HCT116 (cell line): ENCODE results near the gene TMOD4. TPM values are rescaled to one million over a fixed set of nuclear protein-coding genes. Genes with fewer than 3 reads are reported as not detected.

ENCODE experiments used
- ATAC-seq: fragments of 200-7000 bp; cut with Tn5 transposase; 2 replicates; pipeline ENCODE4 v1.9.1; 2020; ENCODE audit warnings: mild to moderate bottlenecking, moderate library complexity
- BruUV-seq: library from RNA; stranded (reverse); fragments of 400-500 nt; replicated peaks from 2 replicates; lab custom pipeline; 2021; lab: Mats Ljungman, UMichigan
- CTCF ChIA-PET: fragments of 300-600 bp; sonication (Branson Sonifier 250); formaldehyde crosslinking; loops from one replicate; lab custom pipeline; 2021; ENCODE audit warnings: antibody characterized with exemption; lab: Charles Lee
- POLR2A ChIA-PET: fragments of 300-600, 350-600 bp; sonication (Branson Sonifier 250); formaldehyde crosslinking; loops from one replicate; lab custom pipeline; 2021; ENCODE audit warnings: antibody characterized with exemption; lab: Charles Lee
- RAD21 ChIA-PET, 2 experiments: fragments of 300-600 bp; sonication (Branson Sonifier 250); formaldehyde crosslinking; loops; one replicate each; lab custom pipeline; 2023; ENCODE audit warnings: low total read pairs in 2 of 2; ENCODE audit not compliant: uncharacterized antibody in 2 of 2, unreplicated experiment in 2 of 2, low non-redundant PET in 1 of 2; lab: Charles Lee
- DNase-seq: peaks from one replicate; pipeline ENCODE4 v3.0.0-alpha.2; 2010; ENCODE audit warnings: low read depth, low spot score
- H2AFZ ChIP-seq: fragments of 200-600 bp; shearing (Covaris generic), sonication (generic); 2 replicates; pipeline ENCODE4 v1.6.1; 2017; ENCODE audit warnings: low read depth, mixed run types, mixed read lengths, antibody characterized with exemption, low read length; ENCODE audit not compliant: poor library complexity, severe bottlenecking
- H3K27ac ChIP-seq: 2 replicates; pipeline ENCODE4 v1.5.1; 2012; ENCODE audit warnings: low read depth, low read length
- H3K27me3 ChIP-seq: fragments of 200-600 bp; sonication (generic); 2 replicates; pipeline ENCODE4 v1.6.1; 2016; ENCODE audit warnings: mixed run types, low read length, mixed read lengths; ENCODE audit not compliant: insufficient read depth
- H3K36me3 ChIP-seq, 2 experiments: fragments of 200-500 bp in 1 of 2; fragments of 200-600 bp in 1 of 2; sonication (Bioruptor generic) in 1 of 2; sonication (generic) in 1 of 2; 2 replicates each; pipeline versions ENCODE4 v1.5.1 to v1.6.1; 2014 to 2016; ENCODE audit warnings: low read length in 2 of 2, inconsistent platforms in 1 of 2, mixed read lengths in 1 of 2, mixed run types in 1 of 2; ENCODE audit not compliant: insufficient read depth in 2 of 2, control insufficient read depth in 1 of 2
- H3K4me1 ChIP-seq, 2 experiments: fragments of 200-600 bp in 1 of 2; sonication (generic) in 1 of 2; 2 replicates each; pipeline versions ENCODE4 v1.5.1 to v1.6.1; 2012 to 2017; ENCODE audit warnings: low read length in 2 of 2, inconsistent platforms in 1 of 2, mild to moderate bottlenecking in 1 of 2, mixed read lengths in 1 of 2, mixed run types in 1 of 2, moderate library complexity in 1 of 2; ENCODE audit not compliant: insufficient read depth in 2 of 2, control insufficient read depth in 1 of 2
- H3K4me2 ChIP-seq: fragments of 200-600 bp; sonication (generic); 2 replicates; pipeline ENCODE4 v1.6.1; 2017; ENCODE audit warnings: mixed run types, low read length, mixed read lengths
- H3K4me3 ChIP-seq, 2 experiments: fragments of 200-600 bp in 1 of 2; sonication (generic) in 1 of 2; replicated peaks in 1 of 2; 2 replicates each; pipeline ENCODE4 v1.5.1; 2011 to 2016; ENCODE audit warnings: low read length in 2 of 2, control low read depth in 1 of 2, low read depth in 1 of 2, mild to moderate bottlenecking in 1 of 2, mixed read lengths in 1 of 2, mixed run types in 1 of 2
- H3K79me2 ChIP-seq: fragments of 200-600 bp; sonication (generic); 2 replicates; pipeline ENCODE4 v1.6.1; 2017; ENCODE audit warnings: mild to moderate bottlenecking, mixed run types, low read length, moderate library complexity, mixed read lengths; ENCODE audit not compliant: insufficient read depth
- H3K9ac ChIP-seq: fragments of 200-600 bp; sonication (generic); 2 replicates; pipeline ENCODE4 v1.6.1; 2016; ENCODE audit warnings: low read length, mixed read lengths
- H3K9me2 ChIP-seq: fragments of 200-600 bp; sonication (generic), shearing (Covaris generic); 2 replicates; pipeline ENCODE4 v1.6.1; 2017; ENCODE audit warnings: mixed run types, mild to moderate bottlenecking, moderate library complexity; ENCODE audit not compliant: insufficient read depth
- H3K9me3 ChIP-seq, 2 experiments: fragments of 200-500 bp in 1 of 2; fragments of 200-600 bp in 1 of 2; sonication (Bioruptor generic) in 1 of 2; sonication (generic) in 1 of 2; 2 replicates each; pipeline ENCODE4 v1.6.1; 2014 to 2017; ENCODE audit warnings: low read length in 2 of 2, mixed read lengths in 2 of 2, inconsistent platforms in 1 of 2, low read depth in 1 of 2, mild to moderate bottlenecking in 1 of 2, mixed run types in 1 of 2, moderate library complexity in 1 of 2; ENCODE audit not compliant: control insufficient read depth in 1 of 2, insufficient read depth in 1 of 2
- H4K20me1 ChIP-seq: fragments of 200-600 bp; sonication (generic), shearing (Covaris generic); 2 replicates; pipeline ENCODE4 v1.6.1; 2017; ENCODE audit warnings: mixed run types, mild to moderate bottlenecking, moderate library complexity; ENCODE audit not compliant: insufficient read depth
- CBX3 ChIP-seq: IDR thresholded peaks from 2 replicates; pipeline ENCODE4 v1.6.1; 2012; ENCODE audit warnings: low read depth
- ELF1 ChIP-seq: IDR thresholded peaks from 2 replicates; pipeline ENCODE4 v1.6.1; 2012; ENCODE audit warnings: low read depth, borderline replicate concordance
- FOSL1 ChIP-seq: IDR thresholded peaks from 2 replicates; pipeline ENCODE4 v1.6.1; 2012; ENCODE audit warnings: low read depth
- JUND ChIP-seq: IDR thresholded peaks from 2 replicates; pipeline ENCODE4 v1.6.1; 2012
- POLR2A ChIP-seq: IDR thresholded peaks from 2 replicates; pipeline ENCODE4 v1.7.0; 2011; ENCODE audit warnings: borderline replicate concordance; ENCODE audit not compliant: insufficient read depth, insufficient read length; ENCODE audit errors: extremely low read depth
- SP1 ChIP-seq: IDR thresholded peaks from 2 replicates; pipeline ENCODE4 v1.6.1; 2012; ENCODE audit warnings: low read depth
- YY1 ChIP-seq: IDR thresholded peaks from 2 replicates; pipeline ENCODE4 v1.6.1; 2011; ENCODE audit warnings: low read length, low read depth, moderate library complexity, mild to moderate bottlenecking; ENCODE audit not compliant: insufficient replicate concordance; ENCODE audit errors: extremely low read depth
- intact Hi-C: fragments of 100-400 bp; cut with micrococcal nuclease; formaldehyde crosslinking; loops from 2 replicates; pipeline ENCODE4 v1.10.0; 2022
- total RNA-seq: library from RNA; stranded (reverse); gene quantifications from one replicate; pipeline ENCODE4 v1.2.1, GENCODE V29; 2021; ENCODE audit not compliant: unreplicated experiment
- TF ChIP-seq, protein P1 (sequence below), 3 experiments: fragments of 200-600 bp in 1 of 3; sonication (generic) in 1 of 3; IDR thresholded peaks in 2 of 3; conservative IDR thresholded peaks in 1 of 3; 2 replicates each; pipeline ENCODE4 v1.5.1; 2012 to 2017; ENCODE audit warnings: low read depth in 2 of 3, low read length in 2 of 3, antibody characterized with exemption in 1 of 3, borderline replicate concordance in 1 of 3, control low read depth in 1 of 3, mild to moderate bottlenecking in 1 of 3, mixed read lengths in 1 of 3, mixed run types in 1 of 3, moderate library complexity in 1 of 3; ENCODE audit not compliant: insufficient read depth in 1 of 3
- TF ChIP-seq, protein P2 (sequence below): IDR thresholded peaks from 2 replicates; pipeline ENCODE4 v1.6.1; 2012

TMOD4 gene
- total RNA-seq, 1 experiment from 2014 or later: 1.8 TPM

DNA sequence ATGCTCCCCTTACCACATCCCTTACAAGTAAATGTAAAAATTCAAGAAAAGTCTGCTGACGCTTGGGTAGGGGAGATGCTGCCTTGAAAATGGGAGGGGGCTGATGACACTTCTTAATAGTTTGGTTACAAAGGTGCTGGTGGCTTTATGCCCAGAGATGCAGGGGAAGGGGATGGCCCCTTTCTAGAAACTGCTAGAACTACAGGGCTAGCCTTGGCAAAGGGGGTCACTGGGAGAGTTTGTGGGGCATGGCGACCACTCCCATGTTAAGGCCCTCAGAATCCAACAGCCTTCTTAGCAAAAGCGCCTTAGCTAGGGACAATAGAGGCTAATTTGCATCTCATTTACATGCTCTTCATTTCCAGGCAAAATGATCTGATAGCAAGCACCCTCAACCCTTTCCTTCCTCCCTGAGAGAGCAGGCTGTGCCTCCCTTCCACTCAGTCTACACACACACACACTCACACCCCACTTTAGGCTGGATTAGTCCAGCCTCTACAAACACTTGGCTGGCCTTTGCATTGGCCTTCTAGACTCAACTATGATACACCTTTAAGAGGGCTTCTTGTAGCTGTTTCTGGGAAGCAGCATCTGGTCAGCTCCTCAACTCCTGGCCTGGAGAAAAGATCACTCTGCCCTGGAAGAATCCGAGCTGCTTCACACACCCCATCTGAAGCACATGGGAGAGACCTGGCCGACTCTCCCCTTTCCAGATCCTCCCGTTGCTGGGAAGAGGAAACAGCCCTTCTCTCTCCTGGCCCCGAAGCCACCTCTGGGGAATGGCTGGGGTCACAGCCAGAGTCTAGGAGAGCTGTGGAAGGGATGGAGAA lies 31.1 kb downstream of the TMOD4 start:
- no peak overlapping the region for H3K4me2 ChIP-seq
- intact Hi-C loops: no loop called here
- no peak for ATAC-seq
- POLR2A ChIA-PET: no interaction called here
- no peaks in the 10 kb centered on the region for H3K27me3 ChIP-seq
- no peaks in the 10 kb centered on the region for H3K36me3 ChIP-seq
- no peaks in the 10 kb centered on the region for H3K9me2 ChIP-seq
- no peak overlapping the region for H2AFZ ChIP-seq
- TF ChIP-seq FOSL1: no peak
- no peak for TF ChIP-seq YY1
- no peak for TF ChIP-seq ELF1
- TF ChIP-seq POLR2A: no peak
- TF ChIP-seq CBX3: no peak
- TF ChIP-seq JUND: no peak
- TF ChIP-seq, protein P1, sequence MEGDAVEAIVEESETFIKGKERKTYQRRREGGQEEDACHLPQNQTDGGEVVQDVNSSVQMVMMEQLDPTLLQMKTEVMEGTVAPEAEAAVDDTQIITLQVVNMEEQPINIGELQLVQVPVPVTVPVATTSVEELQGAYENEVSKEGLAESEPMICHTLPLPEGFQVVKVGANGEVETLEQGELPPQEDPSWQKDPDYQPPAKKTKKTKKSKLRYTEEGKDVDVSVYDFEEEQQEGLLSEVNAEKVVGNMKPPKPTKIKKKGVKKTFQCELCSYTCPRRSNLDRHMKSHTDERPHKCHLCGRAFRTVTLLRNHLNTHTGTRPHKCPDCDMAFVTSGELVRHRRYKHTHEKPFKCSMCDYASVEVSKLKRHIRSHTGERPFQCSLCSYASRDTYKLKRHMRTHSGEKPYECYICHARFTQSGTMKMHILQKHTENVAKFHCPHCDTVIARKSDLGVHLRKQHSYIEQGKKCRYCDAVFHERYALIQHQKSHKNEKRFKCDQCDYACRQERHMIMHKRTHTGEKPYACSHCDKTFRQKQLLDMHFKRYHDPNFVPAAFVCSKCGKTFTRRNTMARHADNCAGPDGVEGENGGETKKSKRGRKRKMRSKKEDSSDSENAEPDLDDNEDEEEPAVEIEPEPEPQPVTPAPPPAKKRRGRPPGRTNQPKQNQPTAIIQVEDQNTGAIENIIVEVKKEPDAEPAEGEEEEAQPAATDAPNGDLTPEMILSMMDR (IDR thresholded peaks at IDR 0.05 in 2 of 3, conservative IDR thresholded peaks at IDR 0.05 in 1 of 3; ENCODE audit: borderline replicate concordance in 1 of 3, insufficient read depth in 1 of 3, low read depth in 2 of 3, low read length in 2 of 3): no peak
- TF ChIP-seq, protein P2, sequence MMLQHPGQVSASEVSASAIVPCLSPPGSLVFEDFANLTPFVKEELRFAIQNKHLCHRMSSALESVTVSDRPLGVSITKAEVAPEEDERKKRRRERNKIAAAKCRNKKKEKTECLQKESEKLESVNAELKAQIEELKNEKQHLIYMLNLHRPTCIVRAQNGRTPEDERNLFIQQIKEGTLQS: no peak
- no peak for TF ChIP-seq SP1
- DNase-seq: no peak
- CTCF ChIA-PET: interaction anchor here (1.7 kb wide), 1 partner anchor 45 kb away, joined by 7 read pairs; no protein-coding TSS in a partner anchor
- H3K4me1 ChIP-seq: peaks cover 8 to 17% of the 10 kb centered on the region in 2 experiments; a peak in 3 of 4 replicates
- H3K27ac ChIP-seq: no peak overlapping the region
- RAD21 ChIA-PET: no interaction called here
- H3K9ac ChIP-seq: no peak overlapping the region
- H3K79me2 ChIP-seq: no peaks in the 10 kb centered on the region
- no peaks in the 10 kb centered on the region for H3K9me3 ChIP-seq
- no TSS peak for BruUV-seq
- H3K4me3 ChIP-seq: no peak overlapping the region
- H4K20me1 ChIP-seq: no peaks in the 10 kb centered on the region
